K562 (cell line): ENCODE data around the gene PPP4C. TPM values are rescaled to one million over a fixed set of nuclear protein-coding genes. Genes with fewer than 3 reads are reported as not detected.

Experiments used
- DEAF1 ChIP-seq: fragments of 450-650 bp; formaldehyde crosslinking; IDR thresholded peaks from 2 replicates; pipeline ENCODE4 v1.4.0; 2020; ENCODE audit warnings: mild to moderate bottlenecking, moderate library complexity
- HBP1 ChIP-seq: fragments of 450-650 bp; formaldehyde crosslinking; IDR thresholded peaks from 2 replicates; pipeline ENCODE4 v1.4.0; 2022; ENCODE audit warnings: missing genetic modification characterization
- HOMEZ ChIP-seq: fragments of 250-450 bp; sonication (Bioruptor Pico); IDR thresholded peaks from 2 replicates; pipeline ENCODE4 v1.4.0; 2020; ENCODE audit warnings: mild to moderate bottlenecking, moderate library complexity
- PHF20 ChIP-seq: fragments of 450-650 bp; IDR thresholded peaks from 2 replicates; pipeline ENCODE4 v1.6.1; 2018; ENCODE audit not compliant: partially characterized antibody
- polyA plus RNA-seq, 8 experiments: library from polyadenylated mRNA; depleted of rRNA in 4 of 8; stranded (reverse) in 5 of 8; unstranded in 3 of 8; fragments of >200 nt; fragmentation: Nextera tagmentation in 2 of 8; fragmentation: Illumina TruSeq in 1 of 8; extraction: Ambion mirVana in 2 of 8; extraction: Trizol in 1 of 8; gene quantifications; 2 replicates each; pipeline versions ENCODE4 v1.2.1 to v1.2.3, GENCODE V29; 2011 to 2014; ENCODE audit warnings: inconsistent platforms in 1 of 8, missing spikeins in 1 of 8
- total RNA-seq, 7 experiments: library from RNA; depleted of rRNA in 6 of 7; stranded (reverse); fragments of >200 nt in 6 of 7; fragmentation: Illumina TruSeq in 2 of 7; extraction: Trizol in 2 of 7; gene quantifications; 2 replicates each; pipeline versions ENCODE4 v1.2.1 to v1.2.3, GENCODE V29; 2011 to 2021; ENCODE audit warnings: low replicate concordance in 1 of 7

PPP4C gene
- total and polyA plus RNA-seq, 9 of the 15 experiments (the other 6 are each of a cell fraction or from before 2014, with no cell fraction given), result 3.5 to 183 (median 131) TPM

- TF ChIP-seq HOMEZ, result no peak
- TF ChIP-seq HBP1 (CRISPR knock-in tag), result no peak
- TF ChIP-seq PHF20, result no peak
- no peak for TF ChIP-seq DEAF1 (CRISPR knock-in tag)
These were observed 48.0 kb upstream of the PPP4C start (continued) for GRCh38 chr16:30027588-30028437.
